GM18526 (cell line): ENCODE measurements around the gene PPIA.

Experiments used
- POLR2A ChIP-seq: IDR thresholded peaks from 3 replicates; pipeline ENCODE4 v1.6.1; 2011; ENCODE audit not compliant: insufficient read length; ENCODE audit errors: extremely low read depth

The PPIA gene

GRCh38 chr7:44769776-44770294 lies 26.6 kb upstream of the PPIA start:
- TF ChIP-seq POLR2A: no peak

- TF ChIP-seq POLR2A: no peak
Measured at GRCh38 chr7:44771358-44771757, 25.1 kb upstream of the PPIA start.

DNA sequence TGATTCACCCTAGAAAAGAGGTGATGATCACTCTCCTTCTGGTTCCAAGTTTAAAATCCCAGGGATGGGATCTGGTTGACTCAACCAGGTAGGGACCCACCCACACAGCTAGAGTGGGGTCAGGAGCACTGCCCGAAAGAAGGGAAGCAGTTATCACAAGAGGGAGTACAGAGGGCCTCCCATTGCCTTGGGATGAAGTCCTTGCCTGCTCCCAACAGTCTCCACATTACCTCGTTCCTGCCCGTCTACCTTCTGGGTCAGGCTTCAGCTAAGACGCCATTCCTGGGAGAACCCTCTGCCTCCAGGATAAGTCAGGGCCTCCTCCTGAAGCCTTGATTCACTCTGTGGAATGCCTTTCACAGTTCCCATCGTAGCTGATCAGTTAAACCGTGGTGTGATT lies 24.0 kb upstream of the PPIA start:
- TF ChIP-seq POLR2A: no peak

DNA sequence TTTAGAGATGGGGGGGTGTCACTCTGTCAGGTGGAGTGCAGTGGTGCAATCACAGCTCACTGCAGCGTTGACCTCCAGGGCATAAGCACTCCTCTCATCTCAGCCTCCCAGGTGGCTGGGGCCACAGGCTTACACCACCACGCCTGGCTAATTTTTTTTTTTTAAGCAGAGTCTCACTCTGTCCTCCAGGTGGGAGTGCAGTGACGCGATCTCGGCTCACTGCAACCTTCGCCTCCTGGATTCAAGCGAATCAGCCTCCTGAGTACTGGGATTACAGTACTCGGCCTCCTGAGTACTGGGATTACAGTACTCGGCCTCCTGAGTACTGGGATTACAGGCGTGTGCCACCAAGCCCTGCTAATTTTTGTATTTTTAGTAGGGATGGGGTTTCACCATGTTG lies 23.6 kb upstream of the PPIA start:
- TF ChIP-seq POLR2A: no peak

GRCh38 chr7:44775383-44776107 lies 20.9 kb upstream of the PPIA start:
- no peak for TF ChIP-seq POLR2A

DNA sequence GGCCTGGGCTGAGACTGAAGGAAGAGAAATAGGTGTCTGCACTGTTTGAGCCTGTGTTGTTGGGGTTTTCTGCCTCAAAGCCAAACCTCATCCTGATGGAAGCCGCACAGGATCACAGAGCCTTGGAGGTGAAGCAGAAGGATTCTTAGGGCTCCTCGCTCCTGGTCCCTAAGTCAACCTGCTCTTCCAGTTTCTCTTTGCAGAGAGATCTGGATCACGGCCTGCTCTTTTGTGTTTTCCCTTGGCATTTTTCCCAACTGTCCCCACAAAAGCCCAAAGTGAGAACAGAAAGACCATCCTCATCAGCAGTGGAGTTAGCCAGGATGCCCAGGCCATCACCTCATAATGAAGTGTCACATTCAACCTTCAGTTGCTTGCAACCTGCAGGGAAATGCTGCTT lies 20.3 kb upstream of the PPIA start:
- TF ChIP-seq POLR2A: no peak

- no peak for TF ChIP-seq POLR2A
Measured at GRCh38 chr7:44782460-44782859, 14.0 kb upstream of the PPIA start.

DNA sequence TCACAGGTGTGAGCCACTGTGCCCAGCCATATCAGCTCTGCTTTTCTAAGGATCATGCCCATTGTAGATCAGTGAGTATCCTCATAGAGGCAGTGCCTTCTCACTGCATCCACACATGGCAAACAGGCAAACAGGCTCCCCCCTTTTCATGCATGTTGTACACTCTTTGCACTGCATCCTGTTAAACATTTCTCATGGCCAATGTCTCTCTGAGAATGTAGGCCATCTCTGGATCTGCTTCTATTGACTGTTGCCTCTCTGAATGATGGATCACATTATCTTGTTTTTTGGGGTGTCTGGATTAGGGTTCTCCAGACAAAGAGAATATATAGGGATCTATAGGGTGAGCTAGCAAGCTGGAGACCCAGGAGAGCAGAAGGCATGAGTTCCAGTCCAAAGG lies 13.1 kb upstream of the PPIA start:
- no peak for TF ChIP-seq POLR2A

GRCh38 chr7:44784364-44784763 lies 12.1 kb upstream of the PPIA start:
- no peak for TF ChIP-seq POLR2A

DNA sequence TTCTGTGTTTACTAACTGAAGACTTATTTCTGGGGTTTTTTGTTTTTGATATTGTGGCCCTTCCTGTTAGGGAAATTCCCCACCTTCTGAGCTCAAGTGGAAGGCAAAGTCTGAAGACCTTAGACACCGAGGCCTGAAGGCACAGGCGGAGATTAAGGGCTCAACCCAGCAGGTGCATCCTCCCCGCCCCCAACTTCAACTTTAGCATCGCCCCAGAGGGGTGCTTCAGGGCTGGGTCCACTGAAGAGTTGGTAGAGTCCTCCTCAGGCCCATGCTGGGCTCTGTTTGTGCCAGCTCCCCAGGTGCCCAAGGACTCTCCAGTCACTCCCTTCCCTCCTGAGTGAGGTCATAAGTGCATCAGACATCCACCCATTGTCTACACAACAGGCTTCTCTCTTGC lies 9.4 kb upstream of the PPIA start:
- TF ChIP-seq POLR2A: no peak

- TF ChIP-seq POLR2A: no peak
Measured at GRCh38 chr7:44787762-44788161, 8.7 kb upstream of the PPIA start.

GRCh38 chr7:44789990-44790389 lies 6.5 kb upstream of the PPIA start:
- TF ChIP-seq POLR2A: no peak

DNA sequence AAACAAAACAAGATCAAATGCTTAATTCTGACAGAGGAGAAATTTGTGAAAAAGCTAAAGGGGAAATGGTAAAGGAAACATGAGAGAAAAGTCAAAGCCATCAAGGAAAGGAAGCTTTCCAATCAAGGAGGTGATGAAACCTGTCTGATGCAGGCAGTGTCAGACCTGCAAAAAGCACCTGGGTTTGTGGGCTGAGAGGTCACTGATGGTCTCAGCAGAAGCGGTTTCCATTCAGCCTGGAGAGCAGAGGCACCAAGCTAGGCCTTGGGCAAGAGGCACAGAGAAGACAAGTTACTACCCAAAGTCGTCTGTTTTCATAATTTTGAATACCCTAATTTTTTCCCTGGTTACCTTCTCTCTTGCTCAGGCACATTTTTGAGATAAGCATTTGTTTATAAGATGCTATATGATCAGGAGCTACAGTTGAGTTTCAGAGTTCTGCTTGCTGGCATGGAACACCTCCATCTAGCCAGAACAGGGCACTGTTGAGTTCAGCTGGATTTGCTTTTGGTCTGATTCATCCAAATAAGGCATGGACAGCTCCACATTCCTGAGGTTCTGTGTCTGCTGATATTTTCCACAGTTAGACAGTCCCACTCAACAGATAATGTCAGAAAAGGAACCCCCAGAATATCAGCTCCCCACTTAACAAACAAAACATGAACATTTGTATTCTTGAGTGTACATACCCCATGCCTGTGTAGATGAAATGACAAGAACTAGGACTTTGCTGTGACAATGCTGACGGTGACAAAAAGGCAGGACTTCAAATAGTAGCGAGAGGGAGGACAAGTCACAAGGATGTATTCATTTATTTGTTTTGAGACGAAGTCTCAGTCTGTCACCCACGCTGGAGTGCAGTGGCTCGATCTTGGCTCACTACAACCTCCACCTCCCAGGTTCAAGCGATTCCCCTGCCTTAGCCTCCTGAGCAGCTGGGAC lies 4.9 kb upstream of the PPIA start:
- TF ChIP-seq POLR2A: no peak

- TF ChIP-seq POLR2A: no peak
Measured at GRCh38 chr7:44793919-44794318, 2.6 kb upstream of the PPIA start.

GRCh38 chr7:44794331-44794730 lies 2.1 kb upstream of the PPIA start:
- no peak for TF ChIP-seq POLR2A

DNA sequence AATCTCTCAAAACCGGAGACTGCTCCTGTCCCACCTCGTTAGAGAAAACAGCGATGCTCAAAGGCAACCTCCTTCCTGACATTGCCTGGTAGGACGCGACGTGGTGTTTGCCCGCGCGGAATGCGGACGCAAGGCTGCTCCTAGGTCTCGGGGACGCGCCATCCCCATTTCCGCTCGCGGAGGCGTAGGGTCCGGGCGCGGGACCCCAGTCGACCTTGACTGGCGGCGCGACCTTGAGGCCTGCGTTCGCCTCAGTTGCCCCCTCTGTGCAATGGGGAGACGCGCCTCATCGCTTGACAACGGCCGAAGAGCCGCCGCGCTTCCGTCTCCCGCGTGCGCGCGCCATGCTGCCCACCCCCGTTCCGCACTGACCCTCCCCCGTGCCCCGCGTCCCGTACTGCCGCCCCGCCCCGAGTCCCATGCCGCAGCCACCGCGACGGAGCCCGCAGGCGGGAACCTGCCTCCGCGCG lies 412 bp upstream of the PPIA start:
- no peak for TF ChIP-seq POLR2A
